ENCODE data around the gene SUN5. TPM values are rescaled to one million over a fixed set of nuclear protein-coding genes. Genes with fewer than 3 reads are reported as not detected.

SUN5 gene
- total and polyA plus RNA-seq, 7 donors: not detected

DNA sequence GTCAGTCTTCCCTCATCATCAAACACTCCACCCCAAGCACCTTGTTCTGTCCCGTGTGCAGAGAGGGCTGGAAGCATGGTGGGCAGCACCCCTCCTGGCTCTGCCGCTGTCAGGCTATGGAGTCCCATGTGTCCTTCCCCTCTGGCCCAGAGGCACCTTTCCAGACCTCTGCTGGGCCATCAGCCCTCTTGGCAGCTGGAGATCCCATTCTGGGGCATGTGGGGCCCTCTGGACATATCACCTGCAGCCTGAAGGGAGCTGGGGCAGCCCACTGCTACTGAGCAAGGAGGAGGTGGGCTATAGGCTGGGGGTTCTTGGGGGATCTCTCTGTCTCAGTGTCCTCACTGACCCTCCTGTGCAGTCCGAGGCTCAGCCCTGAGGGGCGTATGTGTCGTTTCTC, 42.2 kb downstream of the SUN5 start:
- no peak for DNase-seq
- no peaks in the 10 kb centered on the region for H3K4me1 ChIP-seq
- ATAC-seq: no peak
- 71 to 80% (median 74%) methylated on average over 5 of the region's 5 CpGs for WGBS, 3 donors
- intact Hi-C loops (cut with DNase I): no loop called here
- H3K4me3 ChIP-seq: no peak overlapping the region
- no peaks in the 10 kb centered on the region for H3K36me3 ChIP-seq (ENCODE audit: insufficient read depth in 1 of 2, low read depth in 1 of 2)
- H3K9me3 ChIP-seq: peaks cover 3% of the 10 kb centered on the region
- TF ChIP-seq CTCF (IDR thresholded peaks at IDR 0.05): no peak
- peaks cover 0 to 9% (median 0%) of the 10 kb centered on the region in 3 donors for H3K27me3 ChIP-seq (ENCODE audit: insufficient read depth in 3 of 3, low read length in 2 of 3)
- no peak overlapping the region for H3K27ac ChIP-seq

GRCh38 chr20:32960849-32961731, 43.1 kb downstream of the SUN5 start:
- TF ChIP-seq CTCF (IDR thresholded peaks at IDR 0.05): no peak
- 84 to 85% (median 84%) methylated on average over 28 of the region's 28 CpGs for WGBS, 3 donors
- Histone ChIP-seq H3K4me3 (no peak overlapping the region), H3K27me3 (ENCODE audit: insufficient read depth in 3 of 3, low read length in 2 of 3) (peaks cover 0 to 9% (median 0%) of the 10 kb centered on the region in 3 donors), H3K36me3 (ENCODE audit: insufficient read depth in 1 of 2, low read depth in 1 of 2) (no peaks in the 10 kb centered on the region), H3K4me1 (no peaks in the 10 kb centered on the region), H3K27ac (no peak overlapping the region), H3K9me3 (peaks cover 5% of the 10 kb centered on the region)
- ATAC-seq (no peak), DNase-seq (no peak)
- intact Hi-C loops (cut with DNase I): no loop called here

DNA sequence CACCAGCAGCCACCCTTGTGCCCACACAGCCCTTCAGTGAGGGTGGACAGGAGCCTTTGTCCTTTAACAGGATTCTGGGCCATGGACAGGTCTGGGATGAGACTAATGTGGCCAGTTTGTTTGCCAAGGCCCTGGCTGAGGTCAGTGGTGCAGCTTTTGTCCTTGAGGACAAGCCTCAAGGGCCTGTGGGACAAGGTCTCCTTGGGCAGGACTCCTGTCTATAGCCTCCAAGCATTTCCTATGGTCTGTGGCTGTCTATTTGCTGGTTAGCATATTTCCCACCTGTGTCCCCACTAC, 44.1 kb downstream of the SUN5 start:
- Histone ChIP-seq H3K4me3 (no peak overlapping the region), H3K4me1 (no peaks in the 10 kb centered on the region), H3K27me3 (ENCODE audit: insufficient read depth in 3 of 3, low read length in 2 of 3) (peaks cover 0 to 9% (median 0%) of the 10 kb centered on the region in 3 donors), H3K36me3 (ENCODE audit: insufficient read depth in 1 of 2, low read depth in 1 of 2) (no peaks in the 10 kb centered on the region), H3K27ac (no peak overlapping the region), H3K9me3 (peaks cover 5% of the 10 kb centered on the region)
- ATAC-seq (no peak), DNase-seq (no peak)
- no peak for TF ChIP-seq CTCF (IDR thresholded peaks at IDR 0.05)
- intact Hi-C loops (cut with DNase I): no loop called here

DNA sequence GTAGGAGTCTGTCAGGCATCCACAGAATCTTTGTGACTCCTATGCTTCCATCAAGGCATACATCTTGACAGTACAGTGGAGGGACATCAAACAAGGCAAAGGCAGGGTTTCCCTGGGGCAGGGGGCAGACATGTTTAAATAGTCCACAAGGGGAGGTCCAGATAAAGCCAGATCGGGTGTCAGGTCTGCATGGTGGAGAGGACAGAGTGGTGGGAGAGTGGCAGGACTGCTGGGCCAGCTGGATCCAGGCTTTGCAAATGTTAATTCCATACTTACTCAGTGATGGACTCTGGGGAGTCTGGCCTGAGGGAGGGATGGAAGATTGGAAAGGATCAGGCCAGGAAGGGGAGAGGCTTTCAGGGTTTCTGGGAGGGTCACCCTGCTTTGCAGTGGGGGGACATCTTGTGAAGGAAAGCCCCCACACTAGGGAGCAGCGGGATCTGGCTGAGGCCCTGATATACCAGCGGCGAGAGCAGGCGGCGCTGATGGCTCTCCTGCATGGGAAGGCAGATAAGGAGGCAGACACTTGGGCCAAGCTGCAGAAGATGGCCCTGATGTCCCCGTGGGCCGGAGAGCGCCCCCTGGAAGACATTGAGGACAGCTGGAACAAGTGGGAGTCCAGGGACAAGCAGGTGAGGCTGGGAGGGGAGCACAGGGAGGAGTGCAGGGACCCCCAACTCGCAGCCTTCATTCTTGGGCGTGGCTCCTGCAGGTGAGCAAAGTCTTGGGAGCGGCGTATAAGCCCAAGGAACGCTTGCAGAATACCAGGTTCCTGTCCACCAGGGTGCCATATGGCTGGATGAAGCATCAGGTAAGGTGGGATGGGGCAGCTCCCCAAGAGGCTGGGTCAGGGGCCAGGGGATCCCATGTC, 44.6 kb downstream of the SUN5 start:
- H3K9me3 ChIP-seq: peaks cover 5% of the 10 kb centered on the region
- H3K4me3 ChIP-seq: no peak overlapping the region
- H3K36me3 ChIP-seq (ENCODE audit: insufficient read depth in 1 of 2, low read depth in 1 of 2): no peaks in the 10 kb centered on the region
- no peak overlapping the region for H3K27ac ChIP-seq
- intact Hi-C loops (cut with DNase I): no loop called here
- H3K27me3 ChIP-seq (ENCODE audit: insufficient read depth in 3 of 3, low read length in 2 of 3): peaks cover 0 to 9% (median 0%) of the 10 kb centered on the region in 3 donors
- no peak for TF ChIP-seq CTCF (IDR thresholded peaks at IDR 0.05)
- WGBS, 3 donors: 83 to 88% (median 85%) methylated on average over 14 of the region's 14 CpGs
- DNase-seq (no peak), ATAC-seq (no peak)
- no peaks in the 10 kb centered on the region for H3K4me1 ChIP-seq

Measured in psoas muscle (tissue), 8 donors.